Esophagus muscularis mucosa (tissue), 3 donors: ENCODE results near the gene TMPRSS9.

ENCODE experiments used
- CTCF ChIP-seq, 3 experiments: fragments of 200-600 bp in 2 of 3; fragments of 450-650 bp in 1 of 3; sonication (generic) in 2 of 3; IDR thresholded peaks; one replicate each; pipeline ENCODE4 v1.5.1; 2017 to 2019; ENCODE audit warnings: antibody characterized with exemption in 3 of 3, mild to moderate bottlenecking in 2 of 3, moderate library complexity in 1 of 3
- POLR2A ChIP-seq: fragments of 450-650 bp; IDR thresholded peaks from one replicate; pipeline ENCODE4 v1.6.1; 2017; ENCODE audit warnings: antibody characterized with exemption, moderate library complexity, mild to moderate bottlenecking, low read depth

GRCh38 chr19:2329149-2329478, 31.0 kb upstream of the TMPRSS9 start:
- TF ChIP-seq POLR2A (no peak), CTCF (IDR thresholded peaks at IDR 0.05) (no peak)
